Karpas-422 (cell line): Measurements from ENCODE around the gene CMYA5. TPM values are rescaled to one million over a fixed set of nuclear protein-coding genes. Genes with fewer than 3 reads are reported as not detected.

Source experiments
- DNase-seq: peaks from one replicate; pipeline ENCODE4 v3.0.0-alpha.2; 2015
- H2AFZ ChIP-seq: fragments of 200-600 bp; sonication (generic); 2 replicates; pipeline ENCODE4 v1.6.1; 2014; ENCODE audit warnings: antibody characterized with exemption, low read length, mixed read lengths
- H3K27ac ChIP-seq: fragments of 200-600 bp; sonication (generic); 2 replicates; pipeline ENCODE4 v1.5.1; 2014; ENCODE audit warnings: mild to moderate bottlenecking, low read length, moderate library complexity
- H3K27me3 ChIP-seq: fragments of 200-600 bp; sonication (generic); 2 replicates; pipeline ENCODE4 v1.6.1; 2014; ENCODE audit warnings: low read length, mixed read lengths
- H3K36me3 ChIP-seq: fragments of 200-600 bp; sonication (generic); 2 replicates; pipeline ENCODE4 v1.6.1; 2014; ENCODE audit warnings: low read length, mixed read lengths; ENCODE audit not compliant: insufficient read depth
- H3K4me1 ChIP-seq: fragments of 200-600 bp; sonication (generic); 2 replicates; pipeline ENCODE4 v1.6.1; 2014; ENCODE audit warnings: mild to moderate bottlenecking, low read length, mixed read lengths
- H3K4me2 ChIP-seq: fragments of 200-600 bp; sonication (generic); 2 replicates; pipeline ENCODE4 v1.6.1; 2014; ENCODE audit warnings: low read length, low read depth, mild to moderate bottlenecking; ENCODE audit not compliant: poor library complexity, severe bottlenecking
- H3K4me3 ChIP-seq: fragments of 200-600 bp; sonication (generic); 2 replicates; pipeline ENCODE4 v1.5.1; 2014; ENCODE audit warnings: mild to moderate bottlenecking, antibody characterized with exemption, low read length, mixed read lengths
- H3K79me2 ChIP-seq: fragments of 200-600 bp; sonication (generic); 2 replicates; pipeline ENCODE4 v1.6.1; 2014; ENCODE audit warnings: mild to moderate bottlenecking, low read length, mixed read lengths
- H3K9ac ChIP-seq: fragments of 200-600 bp; sonication (generic); 2 replicates; pipeline ENCODE4 v1.6.0; 2014; ENCODE audit warnings: low read length
- H3K9me2 ChIP-seq: fragments of 200-600 bp; sonication (generic), shearing (Covaris generic); replicated peaks from 2 replicates; pipeline ENCODE4 v1.6.0; 2014; ENCODE audit warnings: mild to moderate bottlenecking, low read length, moderate library complexity; ENCODE audit not compliant: insufficient read depth
- H3K9me3 ChIP-seq: fragments of 300-700, 200-600 bp; sonication (generic); 2 replicates; pipeline ENCODE4 v1.6.1; 2014; ENCODE audit warnings: low read length, mixed read lengths
- H4K20me1 ChIP-seq: fragments of 200-600 bp; sonication (generic); 2 replicates; pipeline ENCODE4 v1.6.1; 2014; ENCODE audit warnings: mild to moderate bottlenecking, antibody characterized with exemption, low read length, low read depth; ENCODE audit not compliant: insufficient read depth
- total RNA-seq: library from RNA; depleted of rRNA; stranded (reverse); fragments of >200 nt; shearing (Covaris generic); gene quantifications from 2 replicates; pipeline ENCODE4 v1.2.3, GENCODE V29; 2014; ENCODE audit warnings: low replicate concordance

The CMYA5 gene
- total RNA-seq, 1 experiment from 2014 or later, result 0.45 TPM

DNA sequence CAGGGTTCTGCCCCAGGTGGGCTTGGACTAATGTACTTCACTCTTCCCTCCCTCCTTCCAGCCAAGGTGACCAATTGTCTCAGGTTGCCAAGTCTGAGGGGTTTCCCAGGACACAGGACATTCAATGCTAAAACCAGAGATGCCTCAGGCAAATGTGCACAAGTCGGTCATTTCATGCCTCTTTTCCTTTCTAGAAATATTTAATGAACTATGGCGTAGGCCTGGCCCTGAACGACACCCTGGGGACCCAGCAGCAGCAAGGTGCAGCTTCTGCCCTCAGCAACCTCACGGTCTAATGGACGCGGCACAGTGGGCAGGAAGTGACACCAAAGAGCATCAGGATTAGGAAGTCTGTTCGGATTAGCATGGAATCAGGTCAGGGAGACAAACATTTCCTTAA lies 153.4 kb downstream of the CMYA5 start:
- Histone ChIP-seq H3K9ac (no peak overlapping the region), H3K9me2 (no peaks in the 10 kb centered on the region), H3K9me3 (no peaks in the 10 kb centered on the region), H3K79me2 (no peaks in the 10 kb centered on the region), H3K27ac (no peak overlapping the region), H4K20me1 (no peaks in the 10 kb centered on the region), H3K4me1 (peaks cover 47% of the 10 kb centered on the region), H3K36me3 (no peaks in the 10 kb centered on the region), H3K4me2 (peak overlapping the region; percentile 54), H2AFZ (no peak overlapping the region), H3K4me3 (0 out of 2 replicates have a peak overlapping the region, but pooled peaks have one; percentile 26), H3K27me3 (no peaks in the 10 kb centered on the region)
- peak; percentile 80 for DNase-seq

DNA sequence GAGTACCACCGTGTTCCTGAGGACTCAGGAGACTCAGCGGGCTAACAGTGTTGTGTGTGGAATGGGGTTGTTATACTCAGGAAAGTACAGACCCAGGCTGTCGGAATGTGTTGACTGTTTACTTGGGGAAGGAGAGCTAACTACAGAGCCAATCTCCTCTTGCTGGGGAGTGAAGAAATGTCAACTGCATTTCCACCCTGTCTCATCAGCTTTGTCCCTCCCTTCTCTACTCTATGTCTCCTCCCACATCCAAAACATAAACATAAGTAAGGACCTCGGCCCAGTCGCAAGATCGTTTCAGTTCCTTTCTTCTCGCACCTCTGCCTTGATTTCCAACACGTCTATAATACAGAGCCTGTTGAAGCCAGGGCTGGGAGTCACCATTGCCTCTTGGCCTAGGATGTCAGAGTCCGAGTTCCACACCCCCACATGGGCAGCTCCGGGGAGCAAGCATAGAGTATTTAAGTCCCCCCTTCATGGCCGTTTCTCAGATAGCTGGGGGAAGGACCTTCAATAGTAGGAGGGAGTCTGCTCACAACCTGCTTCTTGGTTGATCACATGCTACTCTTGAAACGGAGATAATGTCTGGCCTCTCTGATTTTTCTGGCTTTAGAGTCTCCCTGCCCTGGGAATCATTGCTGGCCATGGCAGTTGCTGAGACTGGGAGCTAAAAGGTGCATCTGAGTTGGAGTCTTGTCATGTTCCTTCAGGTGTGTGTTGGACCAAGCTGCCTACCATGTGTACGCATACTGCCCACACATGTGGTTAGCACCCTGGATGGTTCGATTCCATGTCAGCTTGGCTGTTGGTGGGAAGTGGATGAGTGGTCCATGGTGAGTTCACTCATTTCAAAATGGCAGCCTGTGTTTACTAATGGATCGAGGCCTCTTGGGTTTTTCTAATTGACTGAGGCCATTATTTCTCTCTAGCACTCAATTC lies 154.1 kb downstream of the CMYA5 start:
- H3K27me3 ChIP-seq, result no peaks in the 10 kb centered on the region
- no peak overlapping the region for H3K27ac ChIP-seq
- no peak overlapping the region for H3K9ac ChIP-seq
- no peaks in the 10 kb centered on the region for H3K36me3 ChIP-seq
- no peak overlapping the region for H3K4me3 ChIP-seq
- H2AFZ ChIP-seq, result no peak overlapping the region
- DNase-seq, result no peak
- H3K9me2 ChIP-seq, result no peaks in the 10 kb centered on the region
- peaks cover 47% of the 10 kb centered on the region for H3K4me1 ChIP-seq
- no peaks in the 10 kb centered on the region for H4K20me1 ChIP-seq
- H3K9me3 ChIP-seq, result no peaks in the 10 kb centered on the region
- H3K79me2 ChIP-seq, result no peaks in the 10 kb centered on the region
- peak overlapping the region; percentile 54 for H3K4me2 ChIP-seq

DNA sequence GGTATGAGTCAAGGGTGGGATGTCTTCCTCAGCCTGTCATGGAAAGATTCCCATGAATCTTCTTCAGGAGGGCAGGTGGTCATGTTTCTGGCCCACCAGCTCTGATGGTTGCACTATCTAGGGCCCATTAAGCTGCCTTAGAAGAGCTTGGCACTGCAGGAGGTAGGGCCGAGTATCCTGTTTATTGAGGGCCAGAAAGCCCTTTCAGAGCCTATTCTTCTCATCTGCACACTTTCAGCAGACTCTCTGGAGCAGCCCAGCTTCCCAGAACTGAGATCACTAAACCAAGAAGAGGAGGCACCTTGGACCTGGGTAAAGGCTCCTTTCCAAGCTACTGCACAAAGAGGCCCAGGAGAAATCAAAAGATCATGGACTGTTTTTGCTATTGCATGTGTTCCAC lies 154.9 kb downstream of the CMYA5 start:
- Histone ChIP-seq H3K36me3 (no peaks in the 10 kb centered on the region), H4K20me1 (no peaks in the 10 kb centered on the region), H3K79me2 (no peaks in the 10 kb centered on the region), H3K4me1 (peaks cover 42% of the 10 kb centered on the region), H3K4me2 (no peak overlapping the region), H3K9me3 (no peaks in the 10 kb centered on the region), H3K9me2 (no peaks in the 10 kb centered on the region), H3K27me3 (no peaks in the 10 kb centered on the region), H3K4me3 (no peak overlapping the region), H3K27ac (no peak overlapping the region), H2AFZ (no peak overlapping the region), H3K9ac (no peak overlapping the region)
- DNase-seq, result no peak

DNA sequence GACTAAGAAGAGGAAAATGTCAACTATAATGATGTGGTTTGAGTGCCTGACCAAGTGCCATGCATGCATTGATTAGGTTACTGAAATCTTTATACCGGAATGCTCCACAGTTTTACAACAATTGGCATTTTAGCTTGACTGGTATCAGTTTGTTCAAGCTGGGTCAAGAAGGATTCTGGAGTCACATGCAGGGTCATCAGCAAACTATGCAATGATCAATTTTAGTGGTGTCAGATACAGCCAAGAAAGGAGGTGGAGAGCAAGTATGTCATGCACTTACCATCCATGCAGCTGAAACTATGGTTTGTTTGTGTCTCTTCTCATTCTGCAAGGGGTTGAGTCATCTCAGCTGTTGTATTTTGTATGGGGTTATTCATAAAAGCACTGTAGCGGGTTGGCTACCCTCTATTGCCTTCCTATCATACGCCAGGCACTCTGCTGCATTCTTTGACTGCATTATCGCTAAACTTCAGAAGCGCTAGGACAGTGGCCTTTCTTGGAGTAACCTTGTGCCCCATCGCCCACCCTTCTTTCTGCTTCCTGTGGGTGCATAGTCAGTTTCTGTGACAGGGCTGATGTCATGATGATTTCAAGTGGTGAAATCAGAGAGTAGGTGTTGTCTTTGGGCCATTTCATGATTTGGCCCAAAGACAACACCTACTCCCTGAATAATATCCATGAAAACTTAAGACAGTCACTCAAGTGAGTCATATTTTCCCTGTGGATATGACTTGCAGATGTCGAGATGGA lies 156.0 kb downstream of the CMYA5 start:
- peaks cover 32% of the 10 kb centered on the region for H3K4me1 ChIP-seq
- no peak overlapping the region for H2AFZ ChIP-seq
- H3K4me3 ChIP-seq, result no peak overlapping the region
- no peak overlapping the region for H3K27ac ChIP-seq
- H3K27me3 ChIP-seq, result no peaks in the 10 kb centered on the region
- DNase-seq, result no peak
- no peaks in the 10 kb centered on the region for H3K9me2 ChIP-seq
- H3K36me3 ChIP-seq, result no peaks in the 10 kb centered on the region
- H3K79me2 ChIP-seq, result no peaks in the 10 kb centered on the region
- no peak overlapping the region for H3K9ac ChIP-seq
- no peaks in the 10 kb centered on the region for H3K9me3 ChIP-seq
- H4K20me1 ChIP-seq, result no peaks in the 10 kb centered on the region
- no peak overlapping the region for H3K4me2 ChIP-seq

DNA sequence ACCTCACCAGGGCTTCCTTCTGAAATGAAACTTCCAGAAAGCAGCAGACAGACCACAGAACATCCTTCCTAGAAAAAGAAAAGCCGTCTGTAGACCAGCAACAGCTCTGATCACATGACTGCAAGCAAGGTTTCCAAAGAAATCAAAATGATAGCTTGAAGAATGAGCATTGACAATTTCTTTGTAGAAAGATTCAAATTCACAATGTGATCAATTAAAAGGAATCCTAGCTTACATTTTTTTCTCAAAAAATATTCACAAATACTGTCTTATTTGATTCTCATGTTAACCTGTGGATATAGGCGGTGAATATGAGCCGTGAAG lies 156.5 kb downstream of the CMYA5 start:
- no peak overlapping the region for H3K4me2 ChIP-seq
- H3K9me2 ChIP-seq, result no peaks in the 10 kb centered on the region
- DNase-seq, result no peak
- no peaks in the 10 kb centered on the region for H4K20me1 ChIP-seq
- H3K9ac ChIP-seq, result no peak overlapping the region
- no peaks in the 10 kb centered on the region for H3K9me3 ChIP-seq
- H3K4me1 ChIP-seq, result peaks cover 26% of the 10 kb centered on the region
- H2AFZ ChIP-seq, result no peak overlapping the region
- no peak overlapping the region for H3K4me3 ChIP-seq
- no peaks in the 10 kb centered on the region for H3K27me3 ChIP-seq
- no peak overlapping the region for H3K27ac ChIP-seq
- no peaks in the 10 kb centered on the region for H3K36me3 ChIP-seq
- H3K79me2 ChIP-seq, result no peaks in the 10 kb centered on the region

DNA sequence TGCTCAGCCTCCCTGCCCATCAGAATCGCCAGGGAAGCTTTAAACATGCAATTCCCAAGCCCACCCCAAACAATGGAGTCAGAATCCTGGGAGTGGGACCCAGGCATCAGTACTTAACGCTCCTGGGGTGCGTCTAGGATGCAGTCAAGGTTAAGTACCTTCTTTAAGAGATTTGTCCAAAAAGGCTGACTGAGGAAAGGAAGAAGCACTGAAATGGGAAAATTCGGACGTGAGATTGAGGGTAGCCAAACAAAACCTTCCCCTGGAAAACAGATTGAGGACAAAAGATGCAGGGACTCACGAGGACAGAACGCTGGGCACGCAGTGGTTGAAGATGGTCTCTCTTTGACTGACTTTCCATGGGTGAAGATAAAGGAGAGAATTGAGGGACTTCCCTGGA lies 157.9 kb downstream of the CMYA5 start:
- no peaks in the 10 kb centered on the region for H3K36me3 ChIP-seq
- peaks cover 12% of the 10 kb centered on the region for H3K4me1 ChIP-seq
- no peaks in the 10 kb centered on the region for H3K27me3 ChIP-seq
- H4K20me1 ChIP-seq, result no peaks in the 10 kb centered on the region
- H3K9me2 ChIP-seq, result no peaks in the 10 kb centered on the region
- DNase-seq, result no peak
- H3K9ac ChIP-seq, result no peak overlapping the region
- no peak overlapping the region for H3K4me2 ChIP-seq
- H3K9me3 ChIP-seq, result no peaks in the 10 kb centered on the region
- H2AFZ ChIP-seq, result no peak overlapping the region
- H3K79me2 ChIP-seq, result no peaks in the 10 kb centered on the region
- no peak overlapping the region for H3K4me3 ChIP-seq
- no peak overlapping the region for H3K27ac ChIP-seq

DNA sequence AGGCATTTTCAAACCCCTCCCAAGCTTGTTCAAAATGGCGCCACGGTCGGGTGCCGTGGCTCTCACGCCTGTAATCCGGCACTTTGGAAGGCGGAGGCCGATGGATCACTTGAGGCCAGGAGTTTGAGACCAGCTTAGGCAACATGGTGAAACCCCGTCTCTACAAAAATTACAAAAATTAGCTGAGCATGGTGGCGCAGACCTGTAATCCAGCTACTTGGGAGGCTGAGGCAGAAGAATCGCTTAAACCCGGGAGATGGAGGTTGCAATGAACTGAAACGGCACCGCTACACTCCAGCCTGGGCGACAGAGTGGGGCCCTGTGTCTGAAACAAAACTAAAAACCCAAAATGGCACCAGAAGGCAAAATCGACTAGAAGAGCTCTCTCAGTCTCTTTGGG lies 159.4 kb downstream of the CMYA5 start:
- Histone ChIP-seq H2AFZ (no peak overlapping the region), H3K9me3 (no peaks in the 10 kb centered on the region), H3K9ac (no peak overlapping the region), H3K4me3 (no peak overlapping the region), H3K4me1 (no peaks in the 10 kb centered on the region), H3K27me3 (no peaks in the 10 kb centered on the region), H3K79me2 (no peaks in the 10 kb centered on the region), H3K36me3 (no peaks in the 10 kb centered on the region), H4K20me1 (no peaks in the 10 kb centered on the region), H3K27ac (no peak overlapping the region), H3K9me2 (no peaks in the 10 kb centered on the region), H3K4me2 (no peak overlapping the region)
- no peak for DNase-seq
